ENCODE measurements around the gene PSMG2. TPM values are rescaled to one million over a fixed set of nuclear protein-coding genes. Genes with fewer than 3 reads are reported as not detected.

PSMG2 gene
- total and polyA plus RNA-seq, 2 of the 13 experiments (the other 11 are each of a cell fraction or from before 2014, with no cell fraction given): 53.4 to 94.8 TPM

DNA sequence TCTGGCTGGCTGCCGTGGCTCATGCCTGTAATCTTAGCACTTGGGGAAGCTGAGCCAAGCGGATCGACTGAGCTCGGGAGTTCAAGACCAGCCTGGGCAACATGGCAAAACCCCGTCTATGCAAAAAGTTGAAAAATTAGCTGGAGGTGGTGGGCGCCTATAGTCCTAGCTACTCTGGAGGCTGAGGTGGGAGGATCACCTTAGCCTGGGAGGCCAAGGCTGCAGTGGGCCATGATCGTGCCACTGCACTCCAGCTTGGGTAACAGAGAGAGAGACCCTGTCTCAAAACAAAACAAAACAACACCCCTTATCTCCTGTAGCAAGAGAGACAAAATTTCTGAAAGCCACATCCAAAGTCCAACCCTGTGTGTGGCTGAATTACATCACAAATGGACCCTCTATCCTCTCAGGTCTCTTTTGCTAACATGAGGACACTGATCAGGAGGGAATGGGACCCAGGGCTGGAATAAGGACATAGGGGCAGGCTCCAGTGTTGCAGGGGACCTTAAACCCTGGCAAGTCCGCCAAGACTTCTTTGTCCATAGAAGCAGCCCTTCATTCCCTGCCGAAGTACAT lies 64.8 kb downstream of the PSMG2 start (continued):
- TF ChIP-seq HNRNPUL1 (IDR thresholded peaks at IDR 0.05; ENCODE audit: low read depth, low read length) (no peak), ETV5 (CRISPR knock-in tag; IDR thresholded peaks at IDR 0.05; ENCODE audit: borderline replicate concordance) (no peak), ZNF839 (CRISPR knock-in tag; IDR thresholded peaks at IDR 0.05; ENCODE audit: borderline replicate concordance) (no peak), XRCC5 (optimal IDR thresholded peaks at IDR 0.05; ENCODE audit: low read length) (no peak), MEF2D (CRISPR knock-in tag; IDR thresholded peaks at IDR 0.05) (peak; percentile 48; the same call in 1 of the 2 replicates), RFX1 (IDR thresholded peaks at IDR 0.05) (no peak), TCF7L2 (IDR thresholded peaks at IDR 0.05; ENCODE audit: low read depth, low read length) (no peak), SAP130 (CRISPR knock-in tag; IDR thresholded peaks at IDR 0.05; ENCODE audit: low read depth) (no peak), ZNF569 (CRISPR knock-in tag; IDR thresholded peaks at IDR 0.05; ENCODE audit: borderline replicate concordance) (no peak), KDM6A (CRISPR knock-in tag; IDR thresholded peaks at IDR 0.05; ENCODE audit: low read depth) (0 out of 2 replicates have a peak, but pooled peaks have one; percentile 26), ZNF337 (CRISPR knock-in tag; IDR thresholded peaks at IDR 0.05; ENCODE audit: borderline replicate concordance, low read depth) (no peak), HDAC2 (CRISPR knock-in tag; IDR thresholded peaks at IDR 0.05) (0 out of 2 replicates have a peak, but pooled peaks have one; percentile 11), FOXP4 (CRISPR knock-in tag; IDR thresholded peaks at IDR 0.05) (0 out of 2 replicates have a peak, but pooled peaks have one; percentile 37), JUN (CRISPR knock-in tag; IDR thresholded peaks at IDR 0.05) (no peak), TFDP1 (CRISPR knock-in tag; IDR thresholded peaks at IDR 0.05; ENCODE audit: borderline replicate concordance) (no peak), FOXP1 (IDR thresholded peaks at IDR 0.05) (no peak), FOXP1 (CRISPR knock-in tag; IDR thresholded peaks at IDR 0.05) (peak; percentile 52), ZNF570 (CRISPR knock-in tag; IDR thresholded peaks at IDR 0.05; ENCODE audit: borderline replicate concordance) (no peak), ARID3A (IDR thresholded peaks at IDR 0.05; ENCODE audit: low read depth, low read length) (no peak), KLF13 (CRISPR knock-in tag; IDR thresholded peaks at IDR 0.05) (no peak), HNF4G (IDR thresholded peaks at IDR 0.05; ENCODE audit: borderline replicate concordance, low read depth, low read length) (peak; percentile 47; the same call in 1 of the 2 replicates), HNF4G (CRISPR knock-in tag; IDR thresholded peaks at IDR 0.05; ENCODE audit: borderline replicate concordance, low read depth) (no peak; the same call in 1 of the 2 replicates)
- TF ChIP-seq, protein P1, sequence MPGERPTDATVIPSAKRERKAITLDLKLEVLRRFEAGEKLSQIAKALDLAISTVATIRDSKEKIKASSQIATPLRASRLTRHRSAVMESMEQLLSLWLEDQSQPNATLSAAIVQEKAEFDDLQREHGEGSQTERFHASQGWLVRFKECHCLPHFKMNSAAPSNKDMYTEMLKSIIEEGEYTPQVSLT (CRISPR knock-in tag; IDR thresholded peaks at IDR 0.05; ENCODE audit: borderline replicate concordance, low read depth): no peak
- TF ChIP-seq, protein P2, sequence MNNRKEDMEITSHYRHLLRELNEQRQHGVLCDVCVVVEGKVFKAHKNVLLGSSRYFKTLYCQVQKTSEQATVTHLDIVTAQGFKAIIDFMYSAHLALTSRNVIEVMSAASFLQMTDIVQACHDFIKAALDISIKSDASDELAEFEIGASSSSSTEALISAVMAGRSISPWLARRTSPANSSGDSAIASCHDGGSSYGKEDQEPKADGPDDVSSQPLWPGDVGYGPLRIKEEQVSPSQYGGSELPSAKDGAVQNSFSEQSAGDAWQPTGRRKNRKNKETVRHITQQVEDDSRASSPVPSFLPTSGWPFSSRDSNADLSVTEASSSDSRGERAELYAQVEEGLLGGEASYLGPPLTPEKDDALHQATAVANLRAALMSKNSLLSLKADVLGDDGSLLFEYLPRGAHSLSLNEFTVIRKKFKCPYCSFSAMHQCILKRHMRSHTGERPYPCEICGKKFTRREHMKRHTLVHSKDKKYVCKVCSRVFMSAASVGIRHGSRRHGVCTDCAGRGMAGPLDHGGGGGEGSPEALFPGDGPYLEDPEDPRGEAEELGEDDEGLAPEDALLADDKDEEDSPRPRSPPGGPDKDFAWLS (CRISPR knock-in tag; IDR thresholded peaks at IDR 0.05; ENCODE audit: borderline replicate concordance): no peak

Measured in HepG2 (cell line).